ENCODE measurements around the gene CUX1.
"Not testable (repeated sequence)": the region's sequence is repeated elsewhere in the genome, so short reads cannot be mapped to it uniquely, and the experiment has no call there.

Gene CUX1

DNA sequence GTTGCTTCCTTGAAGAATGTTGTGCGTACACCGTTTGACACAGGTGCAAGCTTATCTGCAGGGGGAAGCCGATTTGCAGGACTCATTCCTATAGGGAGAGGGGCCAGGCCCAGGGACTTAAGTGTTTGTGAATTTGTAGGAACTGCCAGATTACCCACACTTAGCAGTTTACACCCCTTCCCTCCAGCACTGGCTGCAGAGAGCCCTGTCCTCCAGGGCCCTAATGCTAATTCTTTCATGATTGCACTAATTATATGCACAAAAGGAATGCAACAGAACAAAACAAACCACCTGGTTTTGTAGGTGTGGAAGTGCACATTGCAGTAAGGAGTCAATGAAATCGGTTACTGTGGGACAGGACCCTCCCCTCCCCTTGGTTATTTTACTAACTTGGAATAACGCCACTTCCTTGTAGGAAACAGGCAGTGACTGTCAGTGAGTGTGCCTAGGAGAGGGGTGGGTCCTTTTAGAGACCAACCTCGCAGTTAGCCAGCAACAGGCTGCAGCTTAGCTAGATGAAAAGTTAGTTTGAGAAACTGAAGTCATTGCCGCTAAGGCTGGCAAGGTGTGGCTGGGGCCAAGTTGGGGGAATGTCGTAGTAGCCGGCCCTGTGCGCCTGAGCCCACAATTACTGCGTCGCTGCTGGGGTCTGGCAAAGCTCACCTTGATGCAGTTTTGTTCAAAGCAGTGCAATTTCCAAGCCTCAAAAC lies 60.6 kb downstream of the CUX1 start:
- H3K9ac ChIP-seq (ENCODE audit: low read length): no peak overlapping the region
- H3K4me1 ChIP-seq (ENCODE audit: control insufficient read depth, insufficient read depth, low read length): peaks cover 37% of the 10 kb centered on the region
- H3K4me3 ChIP-seq (ENCODE audit: low read length): no peak overlapping the region
- H3K27me3 ChIP-seq (ENCODE audit: control insufficient read depth, insufficient read depth, low read length): no peaks in the 10 kb centered on the region
- H3K27ac ChIP-seq (ENCODE audit: low read depth, low read length): no peak overlapping the region
- no peaks in the 10 kb centered on the region for H3K36me3 ChIP-seq (ENCODE audit: control insufficient read depth, insufficient read depth, low read length)

DNA sequence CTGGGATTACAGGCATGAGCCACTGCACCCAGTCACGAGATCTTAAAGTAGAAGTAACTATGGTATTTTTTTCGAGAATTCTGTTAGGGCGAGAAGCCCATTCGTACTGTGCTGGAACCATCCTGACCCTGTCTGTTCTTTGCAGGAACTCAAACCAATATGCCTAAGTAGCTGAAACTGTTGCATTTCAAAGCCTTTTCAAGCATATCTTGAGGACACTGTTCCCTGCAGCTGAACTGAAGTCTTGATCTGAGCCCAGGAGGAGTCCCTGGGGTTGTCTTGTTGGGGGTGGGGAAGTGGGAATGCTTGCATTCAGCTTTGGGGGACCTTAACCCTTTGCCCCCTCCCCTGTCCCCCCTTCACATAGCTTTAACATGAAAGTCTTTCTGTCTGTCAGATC lies 61.5 kb downstream of the CUX1 start:
- Histone ChIP-seq H3K27ac (ENCODE audit: low read depth, low read length) (no peak overlapping the region), H3K4me3 (ENCODE audit: low read length) (no peak overlapping the region), H3K27me3 (ENCODE audit: control insufficient read depth, insufficient read depth, low read length) (no peaks in the 10 kb centered on the region), H3K4me1 (ENCODE audit: control insufficient read depth, insufficient read depth, low read length) (peaks cover 37% of the 10 kb centered on the region), H3K9ac (ENCODE audit: low read length) (no peak overlapping the region), H3K36me3 (ENCODE audit: control insufficient read depth, insufficient read depth, low read length) (no peaks in the 10 kb centered on the region)

DNA sequence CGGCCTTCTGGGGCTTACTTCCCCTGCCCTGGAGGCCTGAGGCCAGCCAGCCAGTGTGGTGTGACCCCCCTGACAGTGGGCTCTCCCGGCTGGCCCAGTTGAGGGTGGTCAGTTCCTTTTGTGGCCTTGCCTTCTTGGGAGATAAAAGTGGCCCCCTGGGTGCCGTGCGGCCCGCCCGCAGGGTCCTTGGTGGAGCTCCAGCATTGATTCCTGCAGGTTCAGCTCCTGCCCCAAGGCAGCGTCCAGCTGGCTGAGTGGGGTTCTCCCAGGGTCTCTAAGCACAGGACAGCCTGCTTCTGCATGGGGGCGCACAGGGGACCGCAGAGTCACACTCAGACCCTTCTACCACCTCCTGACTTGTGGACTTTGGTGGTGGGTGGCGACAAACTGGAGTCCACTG lies 62.1 kb downstream of the CUX1 start:
- no peak overlapping the region for H3K9ac ChIP-seq (ENCODE audit: low read length)
- no peak overlapping the region for H3K27ac ChIP-seq (ENCODE audit: low read depth, low read length)
- peaks cover 33% of the 10 kb centered on the region for H3K4me1 ChIP-seq (ENCODE audit: control insufficient read depth, insufficient read depth, low read length)
- no peaks in the 10 kb centered on the region for H3K27me3 ChIP-seq (ENCODE audit: control insufficient read depth, insufficient read depth, low read length)
- no peaks in the 10 kb centered on the region for H3K36me3 ChIP-seq (ENCODE audit: control insufficient read depth, insufficient read depth, low read length)
- H3K4me3 ChIP-seq (ENCODE audit: low read length): no peak overlapping the region

DNA sequence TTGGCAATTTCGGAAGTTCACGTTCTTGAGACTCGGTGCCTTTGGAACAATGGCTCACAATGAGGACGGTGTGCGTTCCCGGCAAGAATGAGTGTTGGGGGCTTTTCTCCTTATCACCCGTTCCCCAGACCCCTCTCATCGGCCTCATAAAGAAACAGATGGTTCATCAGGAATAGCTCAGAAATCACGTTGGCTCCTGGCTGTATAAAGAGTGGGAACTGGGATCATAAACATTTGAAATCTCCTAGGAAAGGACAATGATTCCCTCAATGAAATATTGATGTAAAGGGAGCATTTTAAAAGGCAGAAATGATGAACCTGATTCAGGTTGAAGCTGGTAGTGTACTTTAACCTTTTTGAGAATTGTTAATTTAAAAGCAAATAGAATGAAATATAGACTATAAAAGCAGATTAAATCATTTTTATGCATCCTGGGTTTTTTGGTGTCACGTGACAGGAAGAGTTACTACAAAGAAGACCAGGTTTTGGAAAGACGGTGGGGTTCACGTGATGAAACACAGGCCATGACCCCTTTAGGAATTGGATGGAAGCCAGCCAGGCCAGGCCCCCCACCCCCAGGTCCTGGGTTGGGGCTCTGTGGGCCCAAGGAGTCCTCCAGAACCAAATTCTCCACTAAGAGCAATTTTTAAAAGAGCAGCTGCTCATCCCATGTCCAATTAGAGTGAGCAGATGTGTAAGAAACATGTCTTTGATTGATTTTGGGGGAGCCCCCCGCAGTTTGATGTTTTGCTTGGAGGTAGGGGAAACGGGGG lies 63.0 kb downstream of the CUX1 start:
- Histone ChIP-seq H3K9ac (ENCODE audit: low read length) (no peak overlapping the region), H3K4me1 (ENCODE audit: control insufficient read depth, insufficient read depth, low read length) (peaks cover 37% of the 10 kb centered on the region), H3K27ac (ENCODE audit: low read depth, low read length) (peak overlapping the region; percentile 88)

DNA sequence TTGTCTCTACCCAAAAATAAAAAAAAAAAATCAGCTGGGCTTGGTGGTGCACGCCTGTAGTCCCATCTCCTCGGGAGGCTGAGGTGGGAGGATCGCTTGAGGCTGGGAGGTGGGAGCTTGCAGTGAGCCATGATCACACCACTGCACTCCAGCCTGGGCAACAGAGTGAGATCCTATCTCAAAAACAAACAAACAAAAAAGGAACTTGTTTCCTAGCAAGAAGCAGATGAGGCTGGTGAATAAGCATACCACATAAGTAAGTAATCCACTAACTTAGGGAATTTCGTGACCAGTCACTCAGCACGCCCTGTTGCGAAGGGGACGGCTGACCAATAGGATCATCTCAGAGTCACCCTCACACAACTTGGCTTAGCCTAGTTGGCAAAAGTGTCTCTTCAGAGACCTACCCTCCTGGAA lies 64.6 kb downstream of the CUX1 start:
- H3K4me1 ChIP-seq (ENCODE audit: control insufficient read depth, insufficient read depth, low read length): peaks cover 44% of the 10 kb centered on the region
- H3K9ac ChIP-seq (ENCODE audit: low read length): no peak overlapping the region
- no peaks in the 10 kb centered on the region for H3K36me3 ChIP-seq (ENCODE audit: control insufficient read depth, insufficient read depth, low read length)
- peak overlapping the region; percentile 88 for H3K27ac ChIP-seq (ENCODE audit: low read depth, low read length)
- H3K27me3 ChIP-seq (ENCODE audit: control insufficient read depth, insufficient read depth, low read length): no peaks in the 10 kb centered on the region
- no peak overlapping the region for H3K4me3 ChIP-seq (ENCODE audit: low read length)

More for the DNA sequence above, 63.0 kb downstream of the CUX1 start:
- no peaks in the 10 kb centered on the region for H3K27me3 ChIP-seq (ENCODE audit: control insufficient read depth, insufficient read depth, low read length)
- H3K36me3 ChIP-seq (ENCODE audit: control insufficient read depth, insufficient read depth, low read length): no peaks in the 10 kb centered on the region
- no peak overlapping the region for H3K4me3 ChIP-seq (ENCODE audit: low read length)

DNA sequence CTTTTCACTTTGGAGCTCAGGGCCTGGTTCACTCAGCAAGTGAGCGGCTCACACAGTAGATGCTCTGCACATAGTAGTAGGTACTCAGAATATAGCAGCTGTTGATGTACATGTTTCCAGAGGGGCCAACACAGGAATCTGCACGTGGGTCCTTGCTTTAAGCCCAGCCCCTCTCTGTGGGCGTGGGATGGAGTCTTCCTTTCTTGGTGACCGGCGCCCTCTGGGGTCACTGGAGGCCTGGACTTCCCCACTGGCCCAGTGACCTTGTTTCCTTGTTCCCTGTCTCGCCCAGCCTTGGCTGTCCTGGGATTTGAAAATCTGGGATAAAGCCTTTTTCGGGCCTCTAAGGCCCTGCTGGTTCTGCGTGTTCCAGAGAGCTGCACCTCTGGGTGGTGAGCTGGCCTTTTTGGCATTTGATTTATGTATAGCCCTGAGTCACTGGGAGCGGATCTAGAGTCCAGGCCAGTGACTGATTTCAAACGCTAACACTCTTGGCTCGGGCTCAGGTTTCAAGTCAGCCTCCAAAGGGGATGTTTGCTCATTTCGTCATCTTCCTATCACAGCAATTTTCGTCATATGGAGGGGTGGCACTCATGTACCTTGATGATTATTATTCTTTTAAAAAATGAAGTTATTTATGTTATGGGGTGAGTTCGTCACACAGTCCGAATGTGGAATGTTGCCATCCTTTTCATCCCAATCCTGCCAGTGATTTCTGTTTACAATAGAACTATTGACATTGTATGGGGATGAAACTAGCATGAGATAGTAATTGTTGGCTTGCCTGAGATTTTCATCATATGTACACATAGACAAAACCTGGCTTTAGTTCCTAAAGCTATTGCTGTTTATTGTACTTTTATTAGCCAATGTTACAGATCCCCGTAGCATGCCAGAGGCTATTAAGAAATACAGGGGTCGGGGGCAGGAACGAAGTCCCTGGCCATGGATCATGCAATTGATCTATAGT lies 65.5 kb downstream of the CUX1 start:
- Histone ChIP-seq H3K9ac (ENCODE audit: low read length) (no peak overlapping the region), H3K27me3 (ENCODE audit: control insufficient read depth, insufficient read depth, low read length) (no peaks in the 10 kb centered on the region), H3K4me1 (ENCODE audit: control insufficient read depth, insufficient read depth, low read length) (peaks cover 44% of the 10 kb centered on the region), H3K27ac (ENCODE audit: low read depth, low read length) (peak overlapping the region; percentile 88), H3K4me3 (ENCODE audit: low read length) (no peak overlapping the region), H3K36me3 (ENCODE audit: control insufficient read depth, insufficient read depth, low read length) (no peaks in the 10 kb centered on the region)

DNA sequence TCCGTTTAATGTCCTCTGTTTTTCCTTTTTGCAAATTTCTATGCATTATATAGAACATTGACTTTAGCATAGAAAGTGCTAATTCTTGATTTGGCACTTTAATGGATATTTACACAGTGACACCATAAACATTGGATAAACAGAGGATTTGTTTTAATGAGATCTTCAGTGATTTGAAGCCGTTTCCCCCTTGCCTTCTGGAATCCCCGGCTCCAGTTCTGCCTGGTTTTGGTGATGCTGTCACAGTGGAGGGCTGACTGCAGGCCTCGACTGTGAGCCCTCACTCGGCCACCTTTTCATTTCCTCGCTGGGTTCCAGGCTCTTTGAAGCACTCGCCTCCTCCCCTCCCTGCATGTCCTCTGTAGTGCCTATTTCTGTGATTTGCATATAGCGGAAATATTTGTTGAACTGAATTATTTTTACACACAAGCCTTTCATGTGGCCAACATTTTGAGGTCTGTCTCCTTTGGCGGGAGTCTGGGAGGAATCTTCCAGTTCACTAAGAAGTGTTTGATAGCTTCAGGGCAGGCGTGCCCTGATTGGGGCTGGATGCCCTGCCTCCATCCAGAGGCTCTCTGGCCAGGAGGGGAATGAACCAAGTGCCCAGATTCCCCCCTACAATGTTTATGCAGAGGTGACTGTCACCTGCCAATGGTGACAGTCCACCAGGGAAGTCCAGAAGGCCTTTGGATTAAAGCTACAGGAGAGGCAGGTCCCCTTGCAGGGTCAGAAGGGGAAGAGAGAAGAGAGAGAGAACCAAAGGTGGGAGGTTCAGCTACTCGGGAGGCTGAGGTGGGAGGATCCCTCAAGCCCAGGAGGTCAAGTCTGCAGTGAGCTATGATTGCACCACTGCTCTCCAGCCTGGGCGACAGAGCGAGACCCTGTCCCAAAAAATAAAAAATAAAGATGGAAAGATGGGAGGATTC lies 67.5 kb downstream of the CUX1 start:
- H3K27ac ChIP-seq (ENCODE audit: low read depth, low read length): peak overlapping the region; percentile 74
- H3K4me1 ChIP-seq (ENCODE audit: control insufficient read depth, insufficient read depth, low read length): peaks cover 44% of the 10 kb centered on the region
- H3K9ac ChIP-seq (ENCODE audit: low read length): no peak overlapping the region

DNA sequence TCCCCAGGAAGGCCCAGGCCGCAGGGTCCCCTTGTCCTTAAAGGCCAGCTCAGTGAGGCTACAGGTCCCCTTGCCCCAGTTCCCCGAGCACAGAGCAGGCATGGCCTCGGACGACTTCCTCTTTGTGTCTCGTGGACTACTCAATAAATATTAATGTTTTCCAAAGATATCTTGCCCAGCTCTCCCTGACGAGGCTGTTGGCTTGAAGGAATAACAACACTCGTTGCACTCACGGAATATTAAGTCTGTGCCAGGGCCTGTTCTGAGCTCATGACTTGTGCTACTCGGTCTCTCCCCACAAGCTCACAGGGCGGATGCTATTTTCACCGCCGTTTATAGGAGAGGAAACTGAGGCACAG lies 68.2 kb downstream of the CUX1 start:
- no peaks in the 10 kb centered on the region for H3K27me3 ChIP-seq (ENCODE audit: control insufficient read depth, insufficient read depth, low read length)
- peak overlapping the region; percentile 74 for H3K27ac ChIP-seq (ENCODE audit: low read depth, low read length)
- H3K4me1 ChIP-seq (ENCODE audit: control insufficient read depth, insufficient read depth, low read length): peaks cover 39% of the 10 kb centered on the region
- no peak overlapping the region for H3K9ac ChIP-seq (ENCODE audit: low read length)
- H3K36me3 ChIP-seq (ENCODE audit: control insufficient read depth, insufficient read depth, low read length): no peaks in the 10 kb centered on the region
- no peak overlapping the region for H3K4me3 ChIP-seq (ENCODE audit: low read length)

More for the DNA sequence above, 67.5 kb downstream of the CUX1 start:
- Histone ChIP-seq H3K36me3 (ENCODE audit: control insufficient read depth, insufficient read depth, low read length) (no peaks in the 10 kb centered on the region), H3K27me3 (ENCODE audit: control insufficient read depth, insufficient read depth, low read length) (no peaks in the 10 kb centered on the region), H3K4me3 (ENCODE audit: low read length) (no peak overlapping the region)

DNA sequence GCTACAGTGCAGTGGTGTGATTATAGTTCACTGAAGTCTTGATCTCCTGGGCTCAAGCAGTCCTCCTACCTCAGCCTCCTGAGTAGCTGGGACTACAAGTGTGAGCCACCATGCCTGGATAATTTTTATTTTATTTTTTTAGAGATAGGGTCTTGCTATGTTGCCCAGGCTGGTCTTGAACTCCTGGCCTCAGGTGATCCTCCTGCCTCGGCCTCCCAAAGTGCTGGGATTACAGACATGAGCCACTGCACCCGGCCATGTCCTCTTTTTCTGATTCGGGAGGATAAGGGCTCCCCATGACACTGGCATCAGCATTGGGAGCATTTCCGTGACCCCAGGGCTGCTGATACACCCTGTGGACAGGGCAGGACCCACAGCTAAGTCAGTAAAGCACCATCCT lies 69.9 kb downstream of the CUX1 start:
- not testable (repeated sequence) for H3K4me3 ChIP-seq (ENCODE audit: low read length); H3K27ac ChIP-seq (ENCODE audit: low read depth, low read length); H3K36me3 ChIP-seq (ENCODE audit: control insufficient read depth, insufficient read depth, low read length); H3K9ac ChIP-seq (ENCODE audit: low read length); H3K27me3 ChIP-seq (ENCODE audit: control insufficient read depth, insufficient read depth, low read length)
- peaks cover 25% of the 10 kb centered on the region for H3K4me1 ChIP-seq (ENCODE audit: control insufficient read depth, insufficient read depth, low read length)

DNA sequence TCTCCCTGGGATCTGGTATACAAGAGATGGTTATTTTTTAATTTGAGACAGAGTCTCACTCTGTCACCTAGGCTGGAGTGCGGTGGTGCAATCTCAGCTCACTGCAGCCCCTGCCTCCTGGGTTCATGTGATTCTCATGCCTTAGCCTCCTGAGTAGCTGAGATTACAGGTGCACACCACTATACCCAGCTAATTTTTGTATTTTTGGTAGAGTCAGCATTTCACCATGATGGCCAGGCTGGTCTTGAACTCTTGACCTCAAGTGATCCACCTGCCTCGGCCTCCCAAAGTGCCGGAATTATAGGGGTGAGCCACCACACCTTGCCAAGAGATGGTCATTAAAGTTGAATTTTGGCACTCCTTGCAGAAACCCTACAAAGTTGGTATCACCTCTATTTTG lies 71.1 kb downstream of the CUX1 start:
- H3K36me3 ChIP-seq (ENCODE audit: control insufficient read depth, insufficient read depth, low read length); H3K27me3 ChIP-seq (ENCODE audit: control insufficient read depth, insufficient read depth, low read length); H3K4me3 ChIP-seq (ENCODE audit: low read length); H3K27ac ChIP-seq (ENCODE audit: low read depth, low read length); H3K9ac ChIP-seq (ENCODE audit: low read length): not testable (repeated sequence)
- H3K4me1 ChIP-seq (ENCODE audit: control insufficient read depth, insufficient read depth, low read length): peaks cover 22% of the 10 kb centered on the region

DNA sequence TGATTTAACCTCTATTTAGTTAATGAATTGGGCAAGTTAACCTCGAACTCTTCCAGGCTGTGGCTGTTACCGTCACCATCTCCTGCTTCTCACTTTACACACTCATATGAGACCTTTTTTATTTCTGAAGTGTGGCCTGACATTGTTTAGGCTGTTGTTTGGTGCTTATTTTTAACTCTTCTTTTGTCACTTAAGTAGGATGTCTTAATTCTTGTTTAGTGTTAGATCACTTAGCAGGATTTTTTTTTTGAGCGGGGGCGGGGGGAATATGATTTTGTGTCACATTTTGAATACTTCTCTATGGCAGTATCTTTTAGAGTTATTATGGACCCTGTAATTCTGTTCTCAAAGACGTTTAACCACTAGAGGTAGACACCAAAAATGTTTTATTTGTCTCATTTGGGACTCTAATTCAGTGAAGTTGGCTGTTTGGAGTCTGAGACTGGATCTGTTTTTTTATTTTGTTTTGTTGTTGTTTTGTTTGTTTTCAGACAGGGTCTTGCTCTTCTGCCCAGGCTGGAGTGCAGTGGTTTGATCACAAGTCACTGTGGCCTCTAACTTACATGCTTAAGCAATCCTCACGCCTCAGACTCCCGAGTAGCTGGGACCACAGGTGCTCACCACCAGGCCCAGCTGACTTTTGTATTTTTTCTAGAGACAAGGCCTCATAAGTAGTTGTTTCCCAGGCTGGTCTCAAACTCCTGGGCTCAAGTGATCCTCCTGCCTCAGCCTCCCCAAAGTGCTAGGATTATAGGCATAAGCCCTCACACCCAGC lies 73.5 kb downstream of the CUX1 start:
- no peak overlapping the region for H3K4me3 ChIP-seq (ENCODE audit: low read length)
- peaks cover 7% of the 10 kb centered on the region for H3K4me1 ChIP-seq (ENCODE audit: control insufficient read depth, insufficient read depth, low read length)
- no peaks in the 10 kb centered on the region for H3K36me3 ChIP-seq (ENCODE audit: control insufficient read depth, insufficient read depth, low read length)
- no peak overlapping the region for H3K9ac ChIP-seq (ENCODE audit: low read length)
- no peak overlapping the region for H3K27ac ChIP-seq (ENCODE audit: low read depth, low read length)
- H3K27me3 ChIP-seq (ENCODE audit: control insufficient read depth, insufficient read depth, low read length): no peaks in the 10 kb centered on the region

All from rectal smooth muscle tissue (tissue), 1 donor.